ENCODE data around the gene TRDN.

TRDN gene

GRCh38 chr6:123640567-123641187 is 3.9 kb upstream of the TRDN start:
- DNase-seq (ENCODE audit: low read depth, low spot score), result no peak
- TF ChIP-seq FOXP2 (optimal IDR thresholded peaks at IDR 0.05; ENCODE audit: control extremely low read depth, extremely low read length, insufficient read depth), result no peak
- no peak for TF ChIP-seq EZH2 (IDR thresholded peaks at IDR 0.05)
- no peak for TF ChIP-seq POLR2AphosphoS5 (IDR thresholded peaks at IDR 0.05; ENCODE audit: borderline replicate concordance, low read depth, low read length)
- no peak overlapping the region for H3K27ac ChIP-seq
- H3K36me3 ChIP-seq (ENCODE audit: insufficient read depth, low read length), result no peaks in the 10 kb centered on the region
- H3K4me3 ChIP-seq, result no peak overlapping the region
- no peak overlapping the region for H3K9ac ChIP-seq (ENCODE audit: insufficient read length)
- no peaks in the 10 kb centered on the region for H3K9me3 ChIP-seq (ENCODE audit: low read depth, low read length)

- Histone ChIP-seq H3K27ac (no peak overlapping the region), H3K36me3 (ENCODE audit: insufficient read depth, low read length) (no peaks in the 10 kb centered on the region), H3K9ac (ENCODE audit: insufficient read length) (no peak overlapping the region), H3K9me3 (ENCODE audit: low read depth, low read length) (no peaks in the 10 kb centered on the region), H3K4me3 (no peak overlapping the region)
- no peak for TF ChIP-seq POLR2AphosphoS5 (IDR thresholded peaks at IDR 0.05; ENCODE audit: borderline replicate concordance, low read depth, low read length)
- DNase-seq (ENCODE audit: low read depth, low spot score), result no peak
Observed at GRCh38 chr6:123638865-123639264, 2.1 kb upstream of the TRDN start.

GRCh38 chr6:123636282-123636681 is 468 bp downstream of the TRDN start:
- Histone ChIP-seq H3K9me3 (ENCODE audit: low read depth, low read length) (no peaks in the 10 kb centered on the region), H3K27ac (no peak overlapping the region)
- TF ChIP-seq EZH2 (IDR thresholded peaks at IDR 0.05), result no peak
- TF ChIP-seq POLR2AphosphoS5 (IDR thresholded peaks at IDR 0.05; ENCODE audit: borderline replicate concordance, low read depth, low read length), result no peak
- no peak for TF ChIP-seq FOXP2 (optimal IDR thresholded peaks at IDR 0.05; ENCODE audit: control extremely low read depth, extremely low read length, insufficient read depth)

GRCh38 chr6:123635567-123635966 is 1.2 kb downstream of the TRDN start:
- Histone ChIP-seq H3K9ac (ENCODE audit: insufficient read length) (no peak overlapping the region), H3K36me3 (ENCODE audit: insufficient read depth, low read length) (no peaks in the 10 kb centered on the region), H3K4me3 (no peak overlapping the region), H3K9me3 (ENCODE audit: low read depth, low read length) (no peaks in the 10 kb centered on the region), H3K27ac (no peak overlapping the region)
- no peak for TF ChIP-seq FOXP2 (optimal IDR thresholded peaks at IDR 0.05; ENCODE audit: control extremely low read depth, extremely low read length, insufficient read depth)
- TF ChIP-seq EZH2 (IDR thresholded peaks at IDR 0.05), result no peak
- no peak for TF ChIP-seq POLR2AphosphoS5 (IDR thresholded peaks at IDR 0.05; ENCODE audit: borderline replicate concordance, low read depth, low read length)
- DNase-seq (ENCODE audit: low read depth, low spot score), result no peak

More at GRCh38 chr6:123636282-123636681, 468 bp downstream of the TRDN start:
- no peak overlapping the region for H3K9ac ChIP-seq (ENCODE audit: insufficient read length)
- no peak overlapping the region for H3K4me3 ChIP-seq
- no peak for DNase-seq (ENCODE audit: low read depth, low spot score)
- H3K36me3 ChIP-seq (ENCODE audit: insufficient read depth, low read length), result no peaks in the 10 kb centered on the region

GRCh38 chr6:123635144-123635543 is 1.6 kb downstream of the TRDN start:
- TF ChIP-seq EZH2 (IDR thresholded peaks at IDR 0.05) (no peak), POLR2AphosphoS5 (IDR thresholded peaks at IDR 0.05; ENCODE audit: borderline replicate concordance, low read depth, low read length) (no peak), FOXP2 (optimal IDR thresholded peaks at IDR 0.05; ENCODE audit: control extremely low read depth, extremely low read length, insufficient read depth) (no peak)

GRCh38 chr6:123632641-123633040 is 4.1 kb downstream of the TRDN start:
- H3K27ac ChIP-seq, result no peak overlapping the region
- DNase-seq (ENCODE audit: low read depth, low spot score), result no peak
- H3K9me3 ChIP-seq (ENCODE audit: low read depth, low read length), result no peaks in the 10 kb centered on the region
- H3K9ac ChIP-seq (ENCODE audit: insufficient read length), result no peak overlapping the region
- H3K36me3 ChIP-seq (ENCODE audit: insufficient read depth, low read length), result no peaks in the 10 kb centered on the region
- TF ChIP-seq POLR2AphosphoS5 (IDR thresholded peaks at IDR 0.05; ENCODE audit: borderline replicate concordance, low read depth, low read length) (no peak), FOXP2 (optimal IDR thresholded peaks at IDR 0.05; ENCODE audit: control extremely low read depth, extremely low read length, insufficient read depth) (no peak), EZH2 (IDR thresholded peaks at IDR 0.05) (no peak)
- no peak overlapping the region for H3K4me3 ChIP-seq

More at GRCh38 chr6:123635144-123635543, 1.6 kb downstream of the TRDN start:
- Histone ChIP-seq H3K36me3 (ENCODE audit: insufficient read depth, low read length) (no peaks in the 10 kb centered on the region), H3K4me3 (no peak overlapping the region), H3K9me3 (ENCODE audit: low read depth, low read length) (no peaks in the 10 kb centered on the region), H3K9ac (ENCODE audit: insufficient read length) (no peak overlapping the region), H3K27ac (no peak overlapping the region)
- no peak for DNase-seq (ENCODE audit: low read depth, low spot score)

- TF ChIP-seq EZH2 (IDR thresholded peaks at IDR 0.05) (no peak), FOXP2 (optimal IDR thresholded peaks at IDR 0.05; ENCODE audit: control extremely low read depth, extremely low read length, insufficient read depth) (no peak), POLR2AphosphoS5 (IDR thresholded peaks at IDR 0.05; ENCODE audit: borderline replicate concordance, low read depth, low read length) (no peak)
- peak overlapping the region; percentile 67 for H3K4me3 ChIP-seq
- H3K9me3 ChIP-seq (ENCODE audit: low read depth, low read length), result no peaks in the 10 kb centered on the region
- no peak for DNase-seq (ENCODE audit: low read depth, low spot score)
- H3K9ac ChIP-seq (ENCODE audit: insufficient read length), result peak overlapping the region; percentile 66
- H3K27ac ChIP-seq, result peak overlapping the region; percentile 95
- no peaks in the 10 kb centered on the region for H3K36me3 ChIP-seq (ENCODE audit: insufficient read depth, low read length)
Observed at GRCh38 chr6:123629258-123629941, 7.3 kb downstream of the TRDN start.

GRCh38 chr6:123625696-123626095 is 11.1 kb downstream of the TRDN start:
- H3K9me3 ChIP-seq (ENCODE audit: low read depth, low read length), result no peaks in the 10 kb centered on the region
- no peaks in the 10 kb centered on the region for H3K36me3 ChIP-seq (ENCODE audit: insufficient read depth, low read length)
- no peak for DNase-seq (ENCODE audit: low read depth, low spot score)
- TF ChIP-seq POLR2AphosphoS5 (IDR thresholded peaks at IDR 0.05; ENCODE audit: borderline replicate concordance, low read depth, low read length) (no peak), EZH2 (IDR thresholded peaks at IDR 0.05) (no peak), FOXP2 (optimal IDR thresholded peaks at IDR 0.05; ENCODE audit: control extremely low read depth, extremely low read length, insufficient read depth) (no peak)
- H3K27ac ChIP-seq, result no peak overlapping the region
- H3K4me3 ChIP-seq, result no peak overlapping the region
- H3K9ac ChIP-seq (ENCODE audit: insufficient read length), result no peak overlapping the region

Data from SK-N-MC (cell line).